GM12874 (cell line): ENCODE results near the gene MXD4.

ENCODE experiments used
- TF ChIP-seq, protein P1 (sequence below): IDR thresholded peaks from 2 replicates; pipeline ENCODE4 v1.5.1; 2011; ENCODE audit warnings: low read depth, mild to moderate bottlenecking, control low read depth, low read length, moderate library complexity; ENCODE audit not compliant: insufficient read depth

The MXD4 gene

DNA sequence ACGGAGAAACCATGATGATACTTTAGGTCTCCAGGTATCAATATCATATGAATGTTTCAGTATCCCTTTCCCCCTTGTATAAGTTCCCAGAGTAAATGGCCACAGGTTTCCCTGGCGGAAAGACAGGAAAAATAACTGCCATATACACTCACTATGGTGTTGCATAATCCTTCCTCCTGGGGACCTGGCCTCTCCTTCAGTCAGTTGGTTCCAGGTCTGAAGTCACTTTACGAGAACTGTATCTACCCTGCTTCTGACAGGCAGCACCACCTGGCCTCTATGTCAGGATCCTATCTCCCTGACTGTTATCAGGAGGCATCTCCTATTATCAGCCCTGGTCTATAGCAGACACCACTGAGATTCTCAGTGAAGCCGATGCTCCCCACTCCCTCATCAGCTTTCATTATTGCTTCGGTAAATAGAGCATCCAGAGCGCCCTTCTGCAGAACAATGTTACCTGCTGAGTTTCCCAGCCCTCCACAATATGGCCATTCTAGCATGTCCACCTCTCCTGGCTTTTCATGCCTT, 42.6 kb downstream of the MXD4 start:
- TF ChIP-seq, protein P1, sequence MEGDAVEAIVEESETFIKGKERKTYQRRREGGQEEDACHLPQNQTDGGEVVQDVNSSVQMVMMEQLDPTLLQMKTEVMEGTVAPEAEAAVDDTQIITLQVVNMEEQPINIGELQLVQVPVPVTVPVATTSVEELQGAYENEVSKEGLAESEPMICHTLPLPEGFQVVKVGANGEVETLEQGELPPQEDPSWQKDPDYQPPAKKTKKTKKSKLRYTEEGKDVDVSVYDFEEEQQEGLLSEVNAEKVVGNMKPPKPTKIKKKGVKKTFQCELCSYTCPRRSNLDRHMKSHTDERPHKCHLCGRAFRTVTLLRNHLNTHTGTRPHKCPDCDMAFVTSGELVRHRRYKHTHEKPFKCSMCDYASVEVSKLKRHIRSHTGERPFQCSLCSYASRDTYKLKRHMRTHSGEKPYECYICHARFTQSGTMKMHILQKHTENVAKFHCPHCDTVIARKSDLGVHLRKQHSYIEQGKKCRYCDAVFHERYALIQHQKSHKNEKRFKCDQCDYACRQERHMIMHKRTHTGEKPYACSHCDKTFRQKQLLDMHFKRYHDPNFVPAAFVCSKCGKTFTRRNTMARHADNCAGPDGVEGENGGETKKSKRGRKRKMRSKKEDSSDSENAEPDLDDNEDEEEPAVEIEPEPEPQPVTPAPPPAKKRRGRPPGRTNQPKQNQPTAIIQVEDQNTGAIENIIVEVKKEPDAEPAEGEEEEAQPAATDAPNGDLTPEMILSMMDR: no peak

- TF ChIP-seq, protein P1: no peak
Measured at GRCh38 chr4:2218436-2218835, 43.5 kb downstream of the MXD4 start.

DNA sequence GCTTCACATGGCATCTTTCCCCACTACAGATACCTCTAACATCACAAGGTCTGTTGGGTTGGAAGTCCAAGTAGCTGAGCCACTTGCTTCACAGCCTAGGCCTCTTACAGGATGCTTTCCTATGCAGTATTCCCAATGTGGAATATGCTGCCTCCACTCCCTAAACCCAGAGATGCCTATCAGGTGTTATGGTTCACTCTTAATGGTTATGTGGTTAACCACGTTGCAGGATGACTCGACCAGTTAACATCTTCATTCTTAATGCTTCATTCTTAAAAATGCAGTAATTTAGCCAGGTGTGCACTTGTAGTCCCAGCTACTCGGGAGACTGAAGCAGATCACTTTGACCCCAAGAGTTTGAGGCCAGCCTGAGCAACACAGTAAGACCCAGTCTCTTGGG, 44.2 kb downstream of the MXD4 start:
- TF ChIP-seq, protein P1: no peak

GRCh38 chr4:2212831-2213230, 49.1 kb downstream of the MXD4 start:
- TF ChIP-seq, protein P1: no peak
